Measurements from ENCODE around the gene MYO9A.

The MYO9A gene

DNA sequence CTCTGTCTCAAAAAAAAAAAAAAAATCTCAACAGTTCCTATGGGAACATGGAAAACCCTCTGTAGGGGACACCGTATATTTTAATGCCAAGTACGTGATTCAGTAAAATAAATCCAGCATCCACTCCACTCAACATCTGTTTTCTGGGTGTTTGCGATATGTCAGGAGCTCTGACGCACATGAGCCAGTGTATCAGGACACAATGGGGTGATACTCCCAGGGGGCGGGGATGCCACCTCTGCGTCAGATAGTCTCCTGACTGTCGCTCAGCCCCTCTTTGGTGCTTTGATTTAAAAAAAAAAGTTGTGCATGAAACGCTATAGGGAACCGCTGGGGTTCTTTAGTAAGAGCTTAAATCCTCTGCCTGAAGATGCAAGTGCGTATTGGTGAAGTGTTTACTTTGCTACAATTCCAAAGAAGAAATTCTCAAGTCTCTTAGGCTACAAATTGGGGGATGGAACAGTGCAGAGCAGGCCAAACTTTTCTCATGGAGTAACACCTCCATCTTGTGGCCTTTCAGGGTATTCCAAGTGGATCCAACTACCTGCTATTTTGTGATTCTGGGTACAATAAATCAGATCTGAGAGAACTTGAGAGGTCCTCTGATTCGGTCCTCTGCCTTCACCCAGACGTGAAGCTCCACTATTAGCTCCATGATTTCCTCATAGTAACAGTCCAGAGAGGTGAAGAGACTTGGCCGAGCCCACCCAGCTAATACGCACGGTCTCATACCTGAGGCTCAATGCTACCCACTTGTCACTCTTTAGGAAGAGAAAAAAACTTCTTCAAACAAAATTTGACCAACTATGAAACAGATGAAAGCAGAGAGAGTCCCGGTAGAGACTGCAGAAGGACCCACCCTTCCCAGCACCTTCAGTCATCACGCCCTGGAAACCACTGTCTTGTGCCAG, 316.9 kb downstream of the MYO9A start:
- no peak overlapping the region for H3K4me3 ChIP-seq (ENCODE audit: low read length)
- H3K36me3 ChIP-seq (ENCODE audit: control insufficient read depth, insufficient read depth, low read length), result no peaks in the 10 kb centered on the region
- no peak overlapping the region for H3K9ac ChIP-seq (ENCODE audit: low read length)
- no peaks in the 10 kb centered on the region for H3K27me3 ChIP-seq (ENCODE audit: control insufficient read depth, insufficient read depth, low read length)
- no peak overlapping the region for H3K27ac ChIP-seq (ENCODE audit: low read depth, low read length)
- H3K4me1 ChIP-seq (ENCODE audit: control insufficient read depth, insufficient read depth, low read length), result no peaks in the 10 kb centered on the region

- no peaks in the 10 kb centered on the region for H3K4me1 ChIP-seq (ENCODE audit: control insufficient read depth, insufficient read depth, low read length)
- H3K27me3 ChIP-seq (ENCODE audit: control insufficient read depth, insufficient read depth, low read length), result no peaks in the 10 kb centered on the region
- no peak overlapping the region for H3K27ac ChIP-seq (ENCODE audit: low read depth, low read length)
- no peak overlapping the region for H3K4me3 ChIP-seq (ENCODE audit: low read length)
- H3K9ac ChIP-seq (ENCODE audit: low read length), result no peak overlapping the region
- no peaks in the 10 kb centered on the region for H3K36me3 ChIP-seq (ENCODE audit: control insufficient read depth, insufficient read depth, low read length)
These were observed 317.8 kb downstream of the MYO9A start for GRCh38 chr15:71800190-71800589.

DNA sequence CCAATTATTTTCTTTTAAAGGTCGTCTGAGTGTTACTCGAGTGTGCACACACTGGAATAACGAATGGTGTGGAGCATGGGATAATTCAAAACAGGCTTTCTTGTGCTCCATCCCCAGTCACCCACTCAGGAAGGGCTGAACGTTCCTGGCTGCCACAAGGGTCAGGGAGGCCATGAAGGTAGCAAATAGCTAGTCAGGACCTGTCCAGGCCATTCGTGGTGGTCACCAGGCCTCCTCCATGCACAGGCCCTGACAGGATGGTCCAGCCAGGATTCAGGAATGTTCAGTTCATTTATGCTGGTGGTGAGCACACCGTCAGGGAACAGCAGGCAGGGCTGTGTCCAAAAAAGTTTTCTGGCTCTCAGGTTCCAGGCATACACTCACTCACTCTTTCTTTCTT, 319.3 kb downstream of the MYO9A start:
- Histone ChIP-seq H3K27me3 (ENCODE audit: control insufficient read depth, insufficient read depth, low read length) (no peaks in the 10 kb centered on the region), H3K9ac (ENCODE audit: low read length) (no peak overlapping the region), H3K4me1 (ENCODE audit: control insufficient read depth, insufficient read depth, low read length) (no peaks in the 10 kb centered on the region), H3K4me3 (ENCODE audit: low read length) (no peak overlapping the region), H3K27ac (ENCODE audit: low read depth, low read length) (no peak overlapping the region), H3K36me3 (ENCODE audit: control insufficient read depth, insufficient read depth, low read length) (no peaks in the 10 kb centered on the region)

DNA sequence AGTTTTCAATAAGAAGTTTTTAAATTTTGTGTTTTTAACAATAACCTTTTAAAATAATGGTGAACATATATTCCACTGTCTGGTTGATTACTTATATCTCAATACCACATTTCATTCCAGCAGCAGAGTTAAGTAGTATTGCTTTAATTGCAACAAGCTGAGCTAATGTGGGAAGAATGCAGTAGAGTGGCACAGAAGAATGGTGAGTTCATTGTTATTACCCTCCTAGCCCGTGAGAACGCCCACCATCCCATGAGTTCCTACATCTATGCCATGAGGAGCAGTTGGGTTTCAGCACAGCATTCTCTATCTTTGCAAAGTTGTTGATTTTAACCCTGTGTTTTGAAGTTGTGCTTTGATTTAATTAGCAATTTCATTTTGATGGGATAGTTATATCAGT, 325.4 kb downstream of the MYO9A start:
- no peaks in the 10 kb centered on the region for H3K4me1 ChIP-seq (ENCODE audit: control insufficient read depth, insufficient read depth, low read length)
- no peaks in the 10 kb centered on the region for H3K27me3 ChIP-seq (ENCODE audit: control insufficient read depth, insufficient read depth, low read length)
- no peak overlapping the region for H3K9ac ChIP-seq (ENCODE audit: low read length)
- H3K4me3 ChIP-seq (ENCODE audit: low read length), result no peak overlapping the region
- no peaks in the 10 kb centered on the region for H3K36me3 ChIP-seq (ENCODE audit: control insufficient read depth, insufficient read depth, low read length)
- no peak overlapping the region for H3K27ac ChIP-seq (ENCODE audit: low read depth, low read length)

DNA sequence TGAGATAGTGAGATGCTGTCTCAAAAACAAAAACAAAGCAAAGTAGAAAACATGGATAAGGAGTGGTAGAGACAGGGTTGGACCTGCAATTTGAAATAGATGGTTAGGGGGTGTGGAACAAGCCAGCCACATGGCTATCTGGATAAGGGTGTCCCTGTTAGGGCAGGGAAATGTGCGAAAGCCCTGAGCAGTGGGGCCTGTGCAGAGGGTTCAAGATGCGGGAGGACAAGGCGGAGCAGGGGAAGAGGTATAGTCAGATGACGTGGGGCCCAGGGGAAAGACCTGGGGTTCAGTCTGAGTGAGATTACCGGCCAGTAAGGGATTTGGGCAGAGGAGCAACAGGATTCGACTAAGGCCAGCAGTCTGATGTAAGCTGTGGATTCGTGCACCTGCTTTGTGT, 326.0 kb downstream of the MYO9A start:
- Histone ChIP-seq H3K4me1 (ENCODE audit: control insufficient read depth, insufficient read depth, low read length) (no peaks in the 10 kb centered on the region), H3K36me3 (ENCODE audit: control insufficient read depth, insufficient read depth, low read length) (no peaks in the 10 kb centered on the region), H3K27me3 (ENCODE audit: control insufficient read depth, insufficient read depth, low read length) (no peaks in the 10 kb centered on the region), H3K4me3 (ENCODE audit: low read length) (no peak overlapping the region), H3K9ac (ENCODE audit: low read length) (no peak overlapping the region), H3K27ac (ENCODE audit: low read depth, low read length) (no peak overlapping the region)

DNA sequence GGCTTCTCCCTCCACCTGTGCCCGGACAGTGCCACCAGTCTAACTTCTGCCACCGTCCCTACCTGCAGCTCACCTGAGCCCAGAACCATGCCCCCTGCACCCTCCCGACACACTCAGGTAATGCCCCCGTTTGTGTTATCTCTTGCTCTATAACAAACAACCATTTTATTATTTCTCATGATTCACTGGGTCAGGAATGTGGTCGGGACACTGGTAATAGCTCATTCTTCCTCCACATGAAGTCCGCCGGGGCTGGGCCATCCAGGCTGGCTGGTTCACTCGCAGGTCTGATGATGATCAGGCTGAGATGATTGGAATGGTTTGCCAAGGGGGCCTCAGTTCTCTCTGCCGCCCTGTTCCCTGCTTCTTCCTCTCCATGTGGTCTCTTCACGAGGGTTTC, 327.9 kb downstream of the MYO9A start:
- Histone ChIP-seq H3K36me3 (ENCODE audit: control insufficient read depth, insufficient read depth, low read length) (no peaks in the 10 kb centered on the region), H3K27me3 (ENCODE audit: control insufficient read depth, insufficient read depth, low read length) (no peaks in the 10 kb centered on the region), H3K27ac (ENCODE audit: low read depth, low read length) (no peak overlapping the region), H3K9ac (ENCODE audit: low read length) (no peak overlapping the region), H3K4me3 (ENCODE audit: low read length) (no peak overlapping the region), H3K4me1 (ENCODE audit: control insufficient read depth, insufficient read depth, low read length) (no peaks in the 10 kb centered on the region)

DNA sequence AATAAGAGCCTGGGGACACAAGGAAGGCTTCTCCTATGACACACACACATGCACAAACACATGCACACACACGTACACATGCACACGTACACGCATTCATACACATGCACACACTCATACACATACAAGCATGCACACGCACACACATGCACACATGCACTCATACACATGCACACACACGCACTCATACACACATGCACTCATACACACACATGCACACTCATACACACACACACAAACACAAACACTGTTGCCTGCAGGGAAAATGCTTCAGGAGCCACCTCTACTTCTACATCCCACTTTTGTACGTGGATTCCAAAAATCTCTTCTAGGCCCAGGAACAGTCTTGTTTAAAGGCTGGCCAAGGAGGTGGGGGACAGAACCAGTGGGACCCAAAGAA, 328.3 kb downstream of the MYO9A start:
- Histone ChIP-seq H3K27ac (ENCODE audit: low read depth, low read length) (no peak overlapping the region), H3K36me3 (ENCODE audit: control insufficient read depth, insufficient read depth, low read length) (no peaks in the 10 kb centered on the region), H3K9ac (ENCODE audit: low read length) (no peak overlapping the region), H3K4me3 (ENCODE audit: low read length) (no peak overlapping the region), H3K4me1 (ENCODE audit: control insufficient read depth, insufficient read depth, low read length) (no peaks in the 10 kb centered on the region), H3K27me3 (ENCODE audit: control insufficient read depth, insufficient read depth, low read length) (no peaks in the 10 kb centered on the region)

DNA sequence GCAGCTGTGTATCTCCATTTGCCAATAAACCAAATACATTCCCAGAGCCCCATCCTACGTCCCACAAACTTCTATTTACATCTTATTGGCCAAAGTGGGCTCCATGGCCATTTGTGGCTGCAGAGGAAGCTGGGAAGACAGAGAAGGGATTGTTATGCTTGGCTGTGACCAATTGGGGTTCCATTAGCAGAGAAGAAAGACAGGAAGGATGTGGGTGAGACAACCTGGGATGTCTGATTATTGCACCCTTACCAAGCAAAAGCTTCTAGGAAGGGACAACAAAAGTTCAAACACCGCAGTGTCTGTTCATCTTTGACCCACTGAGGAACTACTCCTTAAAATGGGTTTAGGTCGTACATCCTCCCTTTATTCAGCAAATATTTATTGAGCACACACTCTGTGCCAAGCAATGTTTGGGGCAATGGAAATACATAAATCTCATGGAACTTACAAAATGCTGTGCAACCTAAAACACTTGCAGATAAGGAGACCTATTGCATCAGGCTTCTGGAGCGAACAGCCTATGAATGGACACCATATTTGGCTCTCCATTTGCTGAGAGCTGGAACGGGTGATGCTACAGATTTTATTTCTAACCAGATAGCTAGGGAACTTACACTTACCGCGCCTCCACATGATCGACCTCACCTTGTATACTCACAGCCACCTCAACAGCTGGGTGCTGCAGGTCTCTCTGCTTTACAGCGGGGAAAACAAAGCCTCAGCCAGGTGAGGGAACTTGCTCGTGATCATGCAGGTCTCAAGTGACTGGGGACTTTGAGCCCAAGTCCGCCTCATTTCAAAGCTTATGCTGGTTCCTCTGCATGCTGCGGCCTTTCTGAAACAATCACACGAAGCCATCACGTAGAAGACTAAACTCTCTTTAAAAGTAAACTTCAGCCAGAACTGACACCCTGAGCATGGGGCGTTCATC, 329.0 kb downstream of the MYO9A start:
- Histone ChIP-seq H3K9ac (ENCODE audit: low read length) (no peak overlapping the region), H3K4me1 (ENCODE audit: control insufficient read depth, insufficient read depth, low read length) (no peaks in the 10 kb centered on the region), H3K36me3 (ENCODE audit: control insufficient read depth, insufficient read depth, low read length) (no peaks in the 10 kb centered on the region), H3K27me3 (ENCODE audit: control insufficient read depth, insufficient read depth, low read length) (no peaks in the 10 kb centered on the region), H3K27ac (ENCODE audit: low read depth, low read length) (no peak overlapping the region), H3K4me3 (ENCODE audit: low read length) (no peak overlapping the region)

GRCh38 chr15:71786673-71787072, 331.3 kb downstream of the MYO9A start:
- no peaks in the 10 kb centered on the region for H3K27me3 ChIP-seq (ENCODE audit: control insufficient read depth, insufficient read depth, low read length)
- no peaks in the 10 kb centered on the region for H3K36me3 ChIP-seq (ENCODE audit: control insufficient read depth, insufficient read depth, low read length)
- H3K9ac ChIP-seq (ENCODE audit: low read length), result no peak overlapping the region
- H3K4me1 ChIP-seq (ENCODE audit: control insufficient read depth, insufficient read depth, low read length), result no peaks in the 10 kb centered on the region
- H3K27ac ChIP-seq (ENCODE audit: low read depth, low read length), result no peak overlapping the region
- H3K4me3 ChIP-seq (ENCODE audit: low read length), result no peak overlapping the region

GRCh38 chr15:71785996-71786395, 332.0 kb downstream of the MYO9A start:
- H3K27ac ChIP-seq (ENCODE audit: low read depth, low read length), result no peak overlapping the region
- no peaks in the 10 kb centered on the region for H3K27me3 ChIP-seq (ENCODE audit: control insufficient read depth, insufficient read depth, low read length)
- no peaks in the 10 kb centered on the region for H3K4me1 ChIP-seq (ENCODE audit: control insufficient read depth, insufficient read depth, low read length)
- H3K36me3 ChIP-seq (ENCODE audit: control insufficient read depth, insufficient read depth, low read length), result no peaks in the 10 kb centered on the region
- H3K9ac ChIP-seq (ENCODE audit: low read length), result no peak overlapping the region
- H3K4me3 ChIP-seq (ENCODE audit: low read length), result no peak overlapping the region

DNA sequence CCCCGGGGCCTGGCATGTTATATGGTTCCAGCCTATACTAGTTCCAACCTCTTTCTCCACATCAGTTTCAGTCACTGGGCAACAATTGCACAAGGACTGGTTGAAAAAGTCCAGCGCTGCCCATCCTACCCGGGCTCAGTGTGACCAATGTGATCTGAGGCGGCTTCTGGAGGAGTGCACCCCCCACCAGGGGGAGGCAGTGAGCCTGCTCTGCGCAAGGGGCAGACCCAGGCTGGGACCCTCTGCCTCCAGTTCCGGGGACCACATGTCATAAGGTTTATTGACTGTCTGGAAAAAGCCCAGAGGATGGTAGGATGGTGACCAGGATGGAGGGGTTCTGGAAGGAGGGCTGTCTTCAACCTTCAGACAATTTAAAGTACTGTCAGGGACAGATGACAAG, 333.2 kb downstream of the MYO9A start:
- Histone ChIP-seq H3K27me3 (ENCODE audit: control insufficient read depth, insufficient read depth, low read length) (no peaks in the 10 kb centered on the region), H3K36me3 (ENCODE audit: control insufficient read depth, insufficient read depth, low read length) (no peaks in the 10 kb centered on the region), H3K4me3 (ENCODE audit: low read length) (no peak overlapping the region), H3K4me1 (ENCODE audit: control insufficient read depth, insufficient read depth, low read length) (no peaks in the 10 kb centered on the region), H3K27ac (ENCODE audit: low read depth, low read length) (no peak overlapping the region), H3K9ac (ENCODE audit: low read length) (no peak overlapping the region)

DNA sequence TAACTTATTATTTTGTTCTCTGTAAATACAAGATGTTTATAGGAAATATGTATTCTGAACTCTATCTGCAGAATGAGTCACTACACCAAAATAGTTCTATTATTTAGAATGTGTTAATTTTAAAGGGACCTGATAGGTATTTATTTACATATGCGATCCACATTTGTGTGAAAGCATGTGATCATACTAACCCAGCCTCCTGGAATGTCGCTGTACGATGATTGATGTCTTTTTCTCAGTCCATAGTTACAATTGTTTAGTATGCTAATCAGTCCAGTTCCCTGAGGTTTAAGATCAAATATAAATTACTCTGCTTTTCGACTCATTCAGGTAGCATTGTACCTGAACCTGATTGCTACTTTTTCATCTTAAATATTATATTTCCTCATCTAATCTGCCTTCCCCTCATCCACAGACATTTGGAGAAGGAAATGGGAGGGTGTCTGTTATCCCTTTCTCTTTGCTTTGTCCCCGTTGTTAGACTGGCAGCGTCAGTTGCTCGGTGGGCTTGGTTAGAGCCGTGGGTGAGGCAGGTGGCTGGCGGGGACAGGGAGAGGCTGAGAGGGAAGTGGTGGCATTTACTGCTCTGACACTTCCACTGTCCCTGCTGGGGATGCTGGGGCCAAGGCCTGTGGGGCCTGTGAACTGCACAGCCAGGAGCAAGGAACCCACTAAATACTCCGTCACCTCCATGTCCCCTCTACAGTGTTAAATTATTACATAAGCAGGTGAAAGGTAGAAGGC, 335.4 kb downstream of the MYO9A start:
- no peaks in the 10 kb centered on the region for H3K27me3 ChIP-seq (ENCODE audit: control insufficient read depth, insufficient read depth, low read length)
- no peak overlapping the region for H3K9ac ChIP-seq (ENCODE audit: low read length)
- H3K4me1 ChIP-seq (ENCODE audit: control insufficient read depth, insufficient read depth, low read length), result no peaks in the 10 kb centered on the region
- no peak overlapping the region for H3K4me3 ChIP-seq (ENCODE audit: low read length)
- no peaks in the 10 kb centered on the region for H3K36me3 ChIP-seq (ENCODE audit: control insufficient read depth, insufficient read depth, low read length)
- H3K27ac ChIP-seq (ENCODE audit: low read depth, low read length), result no peak overlapping the region
